Fibroblast of pulmonary artery (primary cell): ENCODE measurements around the gene CLEC2A.
A peak's percentile ranks its signal among the peaks of the same experiment; 100 is the strongest.

Experiments used
- DNase-seq: peaks from one replicate; pipeline ENCODE4 v3.0.0-alpha.2; 2010; ENCODE audit warnings: low read depth
- H3K4me3 ChIP-seq: replicated peaks from 2 replicates; pipeline ENCODE4 v1.5.1; 2011; ENCODE audit warnings: low read depth, mild to moderate bottlenecking, control low read depth, low read length, moderate library complexity
- TF ChIP-seq, protein P1 (sequence below): IDR thresholded peaks from 2 replicates; pipeline ENCODE4 v1.5.1; 2011; ENCODE audit warnings: mild to moderate bottlenecking, control low read depth, low read length, inconsistent platforms; ENCODE audit errors: missing control alignments

CLEC2A gene

GRCh38 chr12:9872162-9872561 lies 60.0 kb downstream of the CLEC2A start:
- no peak overlapping the region for H3K4me3 ChIP-seq
- DNase-seq = no peak
- TF ChIP-seq, protein P1, sequence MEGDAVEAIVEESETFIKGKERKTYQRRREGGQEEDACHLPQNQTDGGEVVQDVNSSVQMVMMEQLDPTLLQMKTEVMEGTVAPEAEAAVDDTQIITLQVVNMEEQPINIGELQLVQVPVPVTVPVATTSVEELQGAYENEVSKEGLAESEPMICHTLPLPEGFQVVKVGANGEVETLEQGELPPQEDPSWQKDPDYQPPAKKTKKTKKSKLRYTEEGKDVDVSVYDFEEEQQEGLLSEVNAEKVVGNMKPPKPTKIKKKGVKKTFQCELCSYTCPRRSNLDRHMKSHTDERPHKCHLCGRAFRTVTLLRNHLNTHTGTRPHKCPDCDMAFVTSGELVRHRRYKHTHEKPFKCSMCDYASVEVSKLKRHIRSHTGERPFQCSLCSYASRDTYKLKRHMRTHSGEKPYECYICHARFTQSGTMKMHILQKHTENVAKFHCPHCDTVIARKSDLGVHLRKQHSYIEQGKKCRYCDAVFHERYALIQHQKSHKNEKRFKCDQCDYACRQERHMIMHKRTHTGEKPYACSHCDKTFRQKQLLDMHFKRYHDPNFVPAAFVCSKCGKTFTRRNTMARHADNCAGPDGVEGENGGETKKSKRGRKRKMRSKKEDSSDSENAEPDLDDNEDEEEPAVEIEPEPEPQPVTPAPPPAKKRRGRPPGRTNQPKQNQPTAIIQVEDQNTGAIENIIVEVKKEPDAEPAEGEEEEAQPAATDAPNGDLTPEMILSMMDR = no peak

- peak overlapping the region; percentile 54 for H3K4me3 ChIP-seq
- DNase-seq = peak; percentile 20
- TF ChIP-seq, protein P1 = no peak
Observed at GRCh38 chr12:9870286-9870866, 61.8 kb downstream of the CLEC2A start.

GRCh38 chr12:9869307-9870161 lies 62.6 kb downstream of the CLEC2A start, which contains the start of gene CLEC2B:
Gene CLEC2B, minus strand, starts transcription at chr12:9869354.
- peak within 1 kb of the TSS; percentile 54 for H3K4me3 ChIP-seq
- TF ChIP-seq, protein P1 = no peak
- DNase-seq = peak; percentile 93

- peak; percentile 10 for DNase-seq
- TF ChIP-seq, protein P1 = no peak
Observed at GRCh38 chr12:9868951-9869306, 63.2 kb downstream of the CLEC2A start.

DNA sequence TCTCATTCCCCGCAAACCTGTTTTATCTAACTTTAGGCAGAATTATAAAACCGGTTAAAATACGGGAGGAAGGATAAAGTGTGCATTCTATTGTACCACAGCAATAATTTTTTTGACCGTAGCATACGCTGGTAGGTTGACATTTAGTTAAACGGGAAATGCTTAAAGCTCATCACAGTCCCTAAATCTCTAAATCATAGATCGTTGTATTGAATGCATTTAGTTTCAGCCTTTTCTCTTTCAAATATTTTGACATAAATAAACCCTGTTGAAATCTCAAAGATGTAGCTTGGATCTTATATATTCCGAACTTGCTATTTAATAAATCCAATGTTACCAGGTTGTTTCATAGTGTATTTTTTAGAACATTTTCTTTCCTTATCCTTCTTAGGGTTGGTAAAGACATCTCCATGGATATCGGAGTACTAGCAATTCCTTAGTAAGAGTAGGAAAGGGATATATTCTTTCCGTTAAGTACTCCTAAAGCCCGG lies 63.8 kb downstream of the CLEC2A start:
- TF ChIP-seq, protein P1 = no peak
- peak overlapping the region; percentile 54 for H3K4me3 ChIP-seq
- DNase-seq = no peak

More at GRCh38 chr12:9868951-9869306, 63.2 kb downstream of the CLEC2A start:
- peak overlapping the region; percentile 54 for H3K4me3 ChIP-seq

GRCh38 chr12:9867531-9867930 lies 64.6 kb downstream of the CLEC2A start:
- H3K4me3 ChIP-seq = peak overlapping the region; percentile 6
- TF ChIP-seq, protein P1 = no peak
- no peak for DNase-seq
